SKM-1 (cell line): ENCODE data around the gene ARL8B.

Source experiments
- DNase-seq: peaks from one replicate; lab custom pipeline; 2025; ENCODE audit not compliant: unreplicated experiment; lab: John Stamatoyannopoulos, UW

Gene ARL8B

GRCh38 chr3:5186089-5186857 is 64.2 kb downstream of the ARL8B start:
- peak; percentile 94 for DNase-seq

DNA sequence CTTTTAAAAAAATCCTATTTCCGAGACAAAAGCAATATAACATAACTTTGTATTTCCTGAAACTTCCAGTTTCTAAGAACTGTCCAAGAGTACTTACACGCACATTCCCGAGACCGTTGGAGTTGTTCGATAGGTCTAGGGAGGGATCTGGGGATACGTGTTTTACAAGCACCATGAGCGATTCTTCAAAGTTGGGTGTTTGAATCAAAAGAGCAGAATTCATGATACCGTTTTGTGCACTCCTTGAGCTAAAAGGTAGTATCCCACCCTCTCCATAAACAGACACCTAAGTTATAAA is 64.7 kb downstream of the ARL8B start:
- no peak for DNase-seq

DNA sequence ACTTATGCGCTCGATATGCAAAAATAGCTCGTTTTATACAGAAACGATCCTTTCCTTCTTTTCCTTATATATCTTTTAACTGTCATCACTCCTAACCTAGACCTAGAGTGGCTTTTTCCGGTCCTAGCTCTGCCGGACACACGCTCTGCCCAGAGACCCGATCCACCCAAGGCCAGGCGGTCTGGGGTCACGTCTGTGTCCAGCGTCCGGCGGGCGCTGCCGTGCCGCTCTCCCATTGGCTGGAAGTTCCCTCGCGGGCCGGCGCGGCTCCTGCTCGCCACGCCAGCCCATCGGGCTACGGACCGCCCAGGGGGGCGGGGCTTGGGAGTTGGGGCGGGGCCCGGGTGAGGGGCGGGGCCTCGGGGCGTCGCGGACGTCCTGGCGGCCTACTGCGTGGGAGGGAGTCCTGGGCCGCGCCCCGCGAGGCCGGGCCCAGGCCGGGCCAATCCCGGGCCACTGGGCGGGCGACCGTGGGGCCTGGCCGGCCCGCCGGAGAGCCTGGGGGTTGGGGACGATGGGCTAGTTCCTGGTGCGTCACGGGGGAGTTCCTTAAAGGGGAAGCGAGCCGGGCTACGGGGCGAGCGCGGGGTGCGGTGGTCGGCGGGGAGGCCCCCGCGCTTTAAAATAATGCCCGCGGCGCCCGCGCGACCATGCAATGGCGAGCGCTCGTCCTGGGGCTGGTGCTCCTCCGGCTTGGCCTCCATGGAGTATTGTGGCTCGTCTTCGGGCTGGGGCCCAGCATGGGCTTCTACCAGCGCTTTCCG is 65.2 kb downstream of the ARL8B start, which contains the start of gene EDEM1:
Gene EDEM1, plus strand, starts transcription at position 552 of the 764 bp plus-strand sequence. Its CDS starts 99 bp downstream, at position 651.
- peak; percentile 92 for DNase-seq

DNA sequence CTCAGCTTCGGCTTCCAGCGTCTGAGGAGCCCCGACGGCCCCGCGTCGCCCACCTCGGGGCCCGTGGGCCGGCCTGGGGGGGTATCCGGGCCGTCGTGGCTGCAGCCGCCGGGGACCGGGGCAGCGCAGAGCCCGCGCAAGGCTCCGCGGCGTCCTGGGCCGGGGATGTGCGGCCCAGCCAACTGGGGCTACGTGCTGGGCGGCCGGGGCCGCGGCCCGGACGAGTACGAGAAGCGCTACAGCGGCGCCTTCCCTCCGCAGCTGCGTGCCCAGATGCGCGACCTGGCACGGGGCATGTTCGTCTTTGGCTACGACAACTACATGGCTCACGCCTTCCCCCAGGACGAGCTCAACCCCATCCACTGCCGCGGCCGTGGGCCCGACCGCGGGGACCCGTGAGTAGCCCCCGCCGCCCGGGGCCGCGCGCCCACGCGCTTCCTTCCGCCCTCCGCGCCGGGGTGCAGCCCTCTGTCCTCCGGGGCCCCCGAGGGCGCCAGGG is 65.9 kb downstream of the ARL8B start:
- no peak for DNase-seq

DNA sequence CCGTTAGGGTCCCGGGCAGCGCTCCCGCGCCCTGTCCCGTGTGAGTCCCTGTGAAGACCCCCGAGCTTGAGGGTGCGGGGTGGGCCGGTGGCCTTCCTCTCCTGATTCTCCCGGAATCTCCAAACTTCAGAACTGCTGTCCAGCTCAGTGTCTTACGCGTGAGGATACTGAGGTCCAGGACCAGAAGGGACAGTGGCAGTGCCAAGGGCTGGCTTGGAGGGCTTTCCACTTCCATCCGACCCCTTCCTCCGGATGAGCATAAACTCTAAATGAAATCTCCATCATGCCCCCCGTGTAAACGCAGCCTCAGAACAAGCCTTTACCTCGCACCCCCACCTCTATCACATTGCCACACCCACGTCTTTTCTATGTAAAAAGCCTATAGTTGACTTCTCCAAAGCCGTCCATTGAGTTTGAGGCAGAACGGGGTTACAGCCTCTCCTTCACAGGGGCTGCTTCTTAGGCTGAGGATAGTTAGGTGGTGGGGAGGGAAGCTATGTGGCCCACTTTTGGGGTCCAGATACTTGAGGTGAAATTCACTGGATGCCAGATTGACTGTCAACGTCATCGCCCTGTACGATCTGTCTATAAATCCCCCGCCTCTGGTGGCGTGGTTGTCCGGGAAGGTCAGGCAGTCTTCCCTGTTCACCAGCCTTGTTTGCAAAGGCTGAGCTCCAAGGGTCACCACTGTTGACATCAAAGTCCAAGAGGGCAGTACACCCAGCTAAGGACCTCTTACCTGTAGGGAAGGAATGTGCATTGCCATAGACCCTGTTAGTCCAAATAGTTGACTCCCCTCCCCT is 66.5 kb downstream of the ARL8B start:
- DNase-seq = peak; percentile 35

- DNase-seq = no peak
Observed at GRCh38 chr3:5190147-5190791, 68.2 kb downstream of the ARL8B start.

- DNase-seq = no peak
Observed at GRCh38 chr3:5191555-5192304, 69.6 kb downstream of the ARL8B start.

DNA sequence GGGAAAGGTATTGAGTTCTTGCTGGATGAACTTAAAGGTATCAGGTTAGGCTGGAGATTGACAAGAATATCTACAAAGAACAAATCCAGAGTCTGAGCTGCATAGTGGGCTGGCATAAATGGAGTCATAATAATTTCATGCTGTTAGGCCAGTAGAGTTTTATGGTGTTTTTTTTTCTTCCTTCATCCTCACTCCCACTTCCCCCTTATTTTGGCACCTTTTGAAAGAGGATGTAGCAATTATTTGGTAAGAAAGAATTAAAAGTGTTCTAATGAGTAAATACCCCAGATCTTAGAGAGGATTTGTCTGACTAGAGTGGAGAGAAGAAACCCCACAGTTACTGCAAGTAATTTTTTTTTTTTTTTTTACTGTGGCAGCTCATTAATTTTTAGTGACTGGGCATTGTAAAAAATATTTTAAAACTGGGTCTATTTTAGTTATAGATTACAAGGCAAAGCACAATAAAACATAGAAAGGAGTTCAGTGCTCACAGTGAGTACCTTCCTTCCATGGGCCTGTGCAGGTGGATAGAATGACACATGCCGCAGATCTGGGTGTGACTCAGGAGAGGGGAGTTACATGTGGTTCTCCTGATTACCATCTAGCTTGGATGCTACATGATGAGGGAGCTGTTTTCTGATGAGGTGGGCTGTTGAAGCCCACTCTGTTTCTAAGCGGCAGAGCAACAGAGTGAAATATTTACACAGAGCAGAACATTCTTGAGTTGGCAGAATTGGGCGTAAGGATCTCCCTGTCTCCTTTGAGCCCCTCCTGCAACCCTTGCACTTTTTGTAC is 70.7 kb downstream of the ARL8B start:
- no peak for DNase-seq

DNA sequence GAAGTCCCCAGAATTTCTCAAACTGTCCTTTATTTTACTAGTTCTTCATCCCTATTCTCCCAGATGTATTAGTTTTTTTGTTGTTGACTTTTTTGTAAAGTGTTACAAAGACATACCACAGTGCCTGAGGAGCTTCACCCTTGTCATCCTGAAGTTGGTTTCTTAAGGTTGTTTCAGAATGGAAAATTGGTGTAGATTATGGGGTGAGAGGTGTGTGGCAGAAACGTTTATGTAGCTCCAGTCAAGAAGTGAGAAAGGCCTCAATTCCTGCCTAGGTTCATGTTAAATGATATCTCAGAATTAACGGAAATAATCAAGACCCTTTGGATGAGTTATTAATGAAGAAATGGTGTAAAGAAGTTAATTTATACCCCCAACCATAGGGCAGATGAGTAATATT is 72.2 kb downstream of the ARL8B start:
- no peak for DNase-seq

DNA sequence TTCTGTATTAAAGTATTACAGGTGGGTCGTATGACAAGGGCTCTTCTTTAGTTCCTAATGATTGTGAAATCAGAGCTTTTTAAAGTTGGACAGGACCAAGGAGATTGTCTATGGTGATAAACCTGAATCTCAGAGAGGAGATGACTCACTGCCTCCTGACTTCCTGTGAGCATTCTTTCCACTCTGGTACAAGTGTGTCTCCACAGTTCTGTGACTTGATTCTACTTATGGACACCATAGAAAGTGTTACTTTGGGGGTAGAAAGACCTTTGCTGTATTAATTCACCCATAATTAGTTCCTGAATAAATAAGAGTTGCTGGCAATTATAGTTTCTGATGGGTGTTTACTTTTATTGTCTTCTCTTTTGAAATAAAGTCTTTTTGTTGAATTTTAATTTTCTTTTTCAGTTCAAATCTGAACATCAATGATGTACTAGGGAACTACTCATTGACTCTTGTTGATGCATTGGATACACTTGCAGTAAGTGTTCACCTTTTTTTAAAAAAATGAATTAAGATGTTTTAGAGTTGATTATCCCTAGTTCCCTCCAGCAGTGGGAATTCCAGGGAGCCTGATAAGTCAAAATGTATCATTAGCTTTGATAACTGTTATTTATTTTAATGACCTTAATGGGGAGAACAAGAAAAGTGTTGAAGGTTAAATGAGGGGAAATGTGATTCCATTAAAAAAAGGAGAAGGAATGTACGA is 72.9 kb downstream of the ARL8B start:
- DNase-seq = peak; percentile 43

- peak; percentile 46 for DNase-seq
Observed at GRCh38 chr3:5195605-5196004, 73.5 kb downstream of the ARL8B start.

DNA sequence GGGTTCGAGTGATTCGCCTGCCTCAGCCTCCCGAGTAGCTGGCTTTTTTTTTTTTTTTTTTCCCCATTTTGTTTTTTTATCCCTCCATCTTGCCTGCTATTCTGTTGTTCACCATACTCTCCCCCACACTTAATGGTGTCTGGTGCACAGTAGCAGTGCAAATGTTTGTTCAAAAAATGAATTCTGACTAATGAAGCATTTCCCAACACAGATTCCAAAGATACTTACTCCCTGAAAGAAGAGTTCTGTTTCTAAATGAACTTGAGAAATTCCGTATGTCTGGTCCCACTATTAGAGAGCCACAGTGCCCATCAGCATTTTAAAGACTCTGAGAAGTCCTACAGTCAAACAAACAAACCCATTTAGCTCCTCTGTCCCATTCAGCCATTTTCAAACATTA is 74.9 kb downstream of the ARL8B start:
- no peak for DNase-seq

- peak; percentile 55 for DNase-seq
Observed at GRCh38 chr3:5197470-5198312, 75.6 kb downstream of the ARL8B start.

DNA sequence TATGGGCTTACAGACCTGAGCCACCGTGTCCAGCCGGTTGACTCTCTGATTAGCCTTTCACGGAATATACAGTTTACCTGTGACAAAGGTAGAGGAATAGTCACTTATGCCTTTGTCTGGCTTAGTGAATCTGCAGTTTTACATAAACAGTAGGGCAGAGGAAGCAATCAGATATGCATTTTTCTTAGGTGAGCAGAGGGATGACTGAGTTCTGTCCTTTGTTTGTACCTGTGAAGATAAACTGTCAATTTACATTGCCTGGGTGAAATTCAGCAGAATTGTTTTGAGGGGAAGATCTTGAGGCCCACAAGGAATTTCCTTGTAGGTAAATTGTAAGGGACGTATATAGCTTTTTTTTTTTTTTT is 76.2 kb downstream of the ARL8B start:
- no peak for DNase-seq

DNA sequence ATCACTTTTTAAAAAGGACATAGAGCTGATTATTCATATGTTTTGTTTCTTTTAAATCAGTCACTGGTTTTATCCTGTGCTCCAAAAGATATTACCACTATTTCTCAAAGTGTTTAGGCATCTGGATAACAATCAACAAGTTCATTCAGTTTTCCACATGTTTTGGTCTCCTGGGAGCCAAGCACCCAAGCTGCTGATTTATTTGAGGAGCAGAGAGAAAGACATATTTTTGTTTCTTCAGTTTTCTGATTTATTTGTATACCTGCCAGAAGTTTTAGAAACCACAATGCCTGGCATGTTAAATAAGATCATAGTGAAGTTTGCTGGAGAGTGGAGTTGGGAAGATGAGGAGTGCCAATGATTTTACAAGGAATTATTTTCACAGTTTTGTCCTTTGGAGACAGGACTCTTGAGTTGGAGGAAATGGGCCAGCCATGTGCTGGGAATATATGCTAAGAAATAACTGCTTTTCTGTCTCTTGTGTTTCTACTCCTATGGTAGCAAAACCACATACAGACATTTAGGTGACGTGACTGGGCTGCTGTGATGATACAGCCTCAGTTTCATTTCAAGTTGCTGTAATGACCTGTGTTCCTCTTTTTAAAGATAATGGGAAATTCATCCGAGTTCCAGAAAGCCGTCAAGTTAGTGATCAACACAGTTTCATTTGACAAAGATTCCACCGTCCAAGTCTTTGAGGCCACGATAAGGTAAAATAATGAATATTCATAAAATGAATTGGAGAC is 77.1 kb downstream of the ARL8B start:
- peak; percentile 59 for DNase-seq

GRCh38 chr3:5201536-5201935 is 79.4 kb downstream of the ARL8B start:
- DNase-seq = no peak

DNA sequence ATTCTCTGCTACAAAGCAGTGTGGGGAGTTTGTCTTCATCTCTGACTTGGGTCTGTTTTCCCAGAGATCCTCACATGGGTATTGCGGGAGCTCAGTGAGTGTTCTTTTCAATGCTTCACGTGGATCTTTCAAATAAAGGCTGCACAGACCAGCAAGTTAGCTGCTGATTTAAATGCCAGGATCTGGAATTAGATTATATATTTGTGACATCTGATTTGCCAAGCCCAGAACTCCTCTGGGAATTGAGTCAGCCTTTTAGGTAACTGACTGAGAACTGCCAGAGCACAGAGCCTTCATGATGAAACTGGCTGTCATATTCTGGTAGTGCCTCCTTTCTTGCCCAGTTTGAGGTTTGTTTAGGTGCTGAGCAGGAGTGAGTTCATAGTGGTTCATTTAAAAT is 80.1 kb downstream of the ARL8B start:
- no peak for DNase-seq
